GM12864 (cell line): ENCODE measurements around the gene EXOC2.

Experiments used
- DNase-seq: peaks from one replicate; pipeline ENCODE4 v3.0.0-alpha.2; 2011; ENCODE audit warnings: low read depth
- H3K4me3 ChIP-seq: 2 replicates; pipeline ENCODE4 v1.5.1; 2011; ENCODE audit warnings: mild to moderate bottlenecking, low read depth, low read length, control low read depth
- TF ChIP-seq, protein P1 (sequence below): IDR thresholded peaks from 2 replicates; pipeline ENCODE4 v1.5.1; 2011; ENCODE audit warnings: low read depth, mild to moderate bottlenecking, moderate library complexity, low read length, control low read depth, inconsistent platforms; ENCODE audit errors: missing control alignments

The EXOC2 gene

DNA sequence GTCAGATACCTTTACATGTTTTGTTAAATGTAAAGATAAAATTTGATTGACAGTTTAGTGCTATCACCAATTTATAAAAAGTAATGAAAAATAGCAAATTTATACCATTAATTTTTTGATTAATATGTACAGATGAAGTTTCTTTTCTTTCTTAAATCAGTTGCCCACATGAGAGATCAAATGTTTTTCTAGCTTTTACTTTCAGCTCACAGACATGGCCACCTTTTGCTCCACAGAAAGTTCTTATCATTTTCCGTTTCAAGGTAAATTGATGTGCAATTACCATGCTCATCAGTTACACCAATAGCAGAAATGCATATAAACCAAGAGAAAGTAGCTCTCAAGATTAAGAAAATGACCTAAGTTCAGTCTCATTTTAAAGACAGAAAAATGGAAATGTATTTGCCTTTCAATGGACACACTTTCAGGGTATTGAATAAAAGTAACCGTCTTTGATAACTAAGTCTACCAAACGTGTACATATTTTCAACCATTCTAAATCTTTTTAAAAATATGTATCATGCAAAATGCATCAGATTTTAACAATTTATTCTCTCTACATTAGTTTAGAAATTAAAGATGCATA is 16.6 kb upstream of the EXOC2 start:
- no peak overlapping the region for H3K4me3 ChIP-seq
- no peak for DNase-seq
- TF ChIP-seq, protein P1, sequence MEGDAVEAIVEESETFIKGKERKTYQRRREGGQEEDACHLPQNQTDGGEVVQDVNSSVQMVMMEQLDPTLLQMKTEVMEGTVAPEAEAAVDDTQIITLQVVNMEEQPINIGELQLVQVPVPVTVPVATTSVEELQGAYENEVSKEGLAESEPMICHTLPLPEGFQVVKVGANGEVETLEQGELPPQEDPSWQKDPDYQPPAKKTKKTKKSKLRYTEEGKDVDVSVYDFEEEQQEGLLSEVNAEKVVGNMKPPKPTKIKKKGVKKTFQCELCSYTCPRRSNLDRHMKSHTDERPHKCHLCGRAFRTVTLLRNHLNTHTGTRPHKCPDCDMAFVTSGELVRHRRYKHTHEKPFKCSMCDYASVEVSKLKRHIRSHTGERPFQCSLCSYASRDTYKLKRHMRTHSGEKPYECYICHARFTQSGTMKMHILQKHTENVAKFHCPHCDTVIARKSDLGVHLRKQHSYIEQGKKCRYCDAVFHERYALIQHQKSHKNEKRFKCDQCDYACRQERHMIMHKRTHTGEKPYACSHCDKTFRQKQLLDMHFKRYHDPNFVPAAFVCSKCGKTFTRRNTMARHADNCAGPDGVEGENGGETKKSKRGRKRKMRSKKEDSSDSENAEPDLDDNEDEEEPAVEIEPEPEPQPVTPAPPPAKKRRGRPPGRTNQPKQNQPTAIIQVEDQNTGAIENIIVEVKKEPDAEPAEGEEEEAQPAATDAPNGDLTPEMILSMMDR, result no peak

DNA sequence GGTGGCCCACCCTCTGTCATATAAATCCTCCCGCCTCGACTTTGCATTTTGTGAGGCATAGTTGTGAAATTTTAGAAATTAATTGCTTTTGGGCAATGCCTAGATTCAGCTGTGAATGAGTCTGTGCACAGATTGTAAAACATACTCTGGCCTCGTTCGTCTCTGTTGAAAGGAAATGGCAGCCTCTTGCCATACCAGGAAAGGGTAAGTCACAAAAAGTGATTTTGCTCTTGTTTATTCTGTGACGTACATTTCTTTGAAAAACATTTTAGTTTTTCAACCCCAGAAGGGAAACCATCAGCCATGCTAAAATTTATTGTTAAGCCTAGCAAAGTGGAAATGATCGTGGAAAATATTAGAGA is 15.3 kb upstream of the EXOC2 start:
- TF ChIP-seq, protein P1, result no peak

DNA sequence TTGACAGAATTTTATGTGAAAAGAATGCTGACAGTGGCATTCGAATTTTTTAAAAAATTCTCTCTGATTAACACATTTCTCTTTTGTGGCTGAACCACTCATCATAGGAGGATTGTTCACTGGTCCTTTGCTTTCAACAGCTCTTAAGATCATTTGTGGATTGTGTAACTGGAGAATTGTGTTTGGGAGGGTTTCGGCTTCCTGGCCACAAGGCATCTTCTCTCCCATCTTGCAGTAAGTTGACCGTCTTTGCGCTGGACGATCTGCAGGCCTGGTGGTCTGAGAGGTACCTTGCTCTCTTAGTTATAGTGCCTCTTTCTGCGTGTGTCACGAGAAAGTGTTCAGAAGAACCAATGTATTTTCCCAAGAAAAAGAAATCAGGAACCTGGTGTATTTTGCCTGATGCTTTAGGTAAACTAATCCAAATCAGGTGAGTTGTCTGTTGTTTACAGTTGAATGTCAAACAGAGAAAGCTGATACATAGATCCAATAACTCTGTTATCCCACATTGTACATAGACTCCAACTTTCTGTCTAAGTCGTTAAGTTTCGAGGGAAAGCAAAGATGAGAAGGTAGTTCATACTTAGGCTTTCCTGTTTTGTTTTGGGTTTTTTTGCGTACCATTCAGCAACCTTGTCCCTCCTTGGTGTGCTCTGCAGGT is 14.8 kb upstream of the EXOC2 start:
- no peak for DNase-seq
- H3K4me3 ChIP-seq, result no peak overlapping the region
- TF ChIP-seq, protein P1, result no peak

More for the DNA sequence above, 15.3 kb upstream of the EXOC2 start:
- no peak for DNase-seq
- H3K4me3 ChIP-seq, result no peak overlapping the region

DNA sequence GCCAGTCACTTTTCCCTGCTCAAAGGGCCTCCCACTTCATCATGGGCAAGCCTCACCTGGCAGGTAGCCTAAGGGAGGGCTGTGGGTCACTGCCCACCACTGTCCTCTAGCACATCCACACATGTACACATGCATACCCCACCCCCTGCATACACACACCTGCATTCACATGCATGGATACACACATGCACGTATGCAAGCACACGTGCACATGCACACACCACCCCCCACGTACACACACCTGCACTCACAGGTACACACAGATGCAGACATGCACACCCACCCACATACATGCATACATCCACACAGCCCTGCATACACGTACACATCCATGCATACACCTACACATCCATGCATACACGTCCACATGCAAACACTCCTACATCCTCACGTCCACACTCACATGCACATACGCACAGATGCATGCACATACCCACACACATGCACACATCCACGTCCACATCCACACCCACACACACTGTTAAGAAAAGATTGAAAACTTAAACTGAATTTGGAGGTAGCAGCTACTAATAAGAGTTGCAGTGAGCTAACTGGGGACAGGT is 14.0 kb upstream of the EXOC2 start:
- TF ChIP-seq, protein P1, result no peak
- no peak overlapping the region for H3K4me3 ChIP-seq
- no peak for DNase-seq

DNA sequence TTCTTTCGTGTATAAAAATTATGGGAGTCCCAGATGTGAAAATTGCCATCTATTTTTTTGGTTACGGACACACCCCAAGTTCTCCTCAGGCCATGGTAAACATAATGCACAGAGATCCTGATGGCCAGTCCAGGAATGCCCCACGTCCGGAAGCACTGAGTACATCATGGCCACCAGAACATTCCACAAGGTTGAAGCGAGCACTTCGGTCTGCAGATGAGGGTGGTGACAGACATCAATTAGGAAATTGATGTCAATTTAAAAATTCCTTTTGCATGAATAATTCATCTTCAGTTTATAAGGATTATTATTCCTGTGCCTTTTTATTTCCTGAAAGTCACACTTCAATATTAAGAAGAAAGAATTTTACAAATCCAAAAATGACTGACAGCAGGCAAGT is 13.2 kb upstream of the EXOC2 start:
- no peak overlapping the region for H3K4me3 ChIP-seq
- TF ChIP-seq, protein P1, result no peak
- no peak for DNase-seq

DNA sequence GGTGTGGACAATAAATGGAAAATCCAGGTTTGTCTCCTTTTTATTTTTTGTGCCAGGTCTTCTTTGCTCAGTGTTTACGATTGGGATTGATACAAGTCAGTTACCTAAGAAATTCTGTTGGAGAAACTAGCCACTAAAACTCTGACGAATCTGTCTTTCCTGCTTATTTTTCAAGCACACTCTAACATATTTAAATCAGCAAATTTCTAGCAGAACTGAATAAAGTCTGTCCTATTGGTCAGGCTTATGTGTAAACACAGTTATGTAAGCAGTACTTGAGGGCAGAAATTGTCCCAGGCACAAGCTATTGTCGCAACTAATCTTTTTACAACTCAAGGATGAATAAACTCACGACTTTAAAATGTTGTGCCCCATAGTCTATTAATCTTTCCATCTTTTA is 12.1 kb upstream of the EXOC2 start:
- DNase-seq, result no peak
- no peak overlapping the region for H3K4me3 ChIP-seq
- TF ChIP-seq, protein P1, result no peak

DNA sequence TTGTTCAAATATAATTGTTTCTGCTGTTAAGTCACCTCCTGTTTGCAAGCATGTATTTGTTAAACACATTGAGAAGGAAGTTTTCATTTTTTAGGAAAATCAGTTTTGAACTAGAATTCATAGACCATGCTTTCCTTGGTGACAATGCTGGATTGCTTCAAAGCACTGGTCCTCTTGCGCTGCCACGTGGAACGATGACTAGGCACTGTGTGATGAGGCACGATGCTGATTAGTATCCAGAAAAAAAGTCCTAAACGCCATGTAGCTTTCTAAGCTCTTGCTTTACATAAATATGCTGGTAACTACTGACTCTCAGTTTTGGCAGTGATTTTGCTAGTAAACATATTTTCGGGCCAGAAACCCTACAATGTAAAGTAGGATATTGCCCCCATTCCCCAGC is 11.1 kb upstream of the EXOC2 start:
- H3K4me3 ChIP-seq, result no peak overlapping the region
- TF ChIP-seq, protein P1, result no peak
- DNase-seq, result no peak
